NCI-H1436 treated with DMSO at 0.1 percent for 48 hours (cell line): Measurements from ENCODE around the gene CDX1.
"Not testable (repeated sequence)": the region's sequence is repeated elsewhere in the genome, so short reads cannot be mapped to it uniquely, and the experiment has no call there.

Source experiments
- DNase-seq: peaks from one replicate; lab custom pipeline; 2025; lab: John Stamatoyannopoulos, UW

CDX1 gene

GRCh38 chr5:150233706-150234105 lies 67.1 kb downstream of the CDX1 start:
- DNase-seq, result not testable (repeated sequence)
